ENCODE data around the gene TBC1D22B. TPM values are rescaled to one million over a fixed set of nuclear protein-coding genes. Genes with fewer than 3 reads are reported as not detected.

TBC1D22B gene
- total RNA-seq, 1 experiment from 2014 or later = 9.1 TPM

- BruUV-seq (replicated peaks) = no TSS peak
- no peaks in the 10 kb centered on the region for H3F3A ChIP-seq (ENCODE audit: low read length, unreplicated experiment)
- no peaks in the 10 kb centered on the region for H3K36me3 ChIP-seq (ENCODE audit: low read depth, low read length)
- peak overlapping the region; percentile 98 for H3K4me3 ChIP-seq (ENCODE audit: low read length)
- H3K9ac ChIP-seq (ENCODE audit: low read length) = peak overlapping the region; percentile 95; the same call in 1 of the 2 replicates
- H3K79me2 ChIP-seq (ENCODE audit: low read length) = peaks cover 44% of the 10 kb centered on the region
- H3K27me3 ChIP-seq (ENCODE audit: low read length) = no peaks in the 10 kb centered on the region
- ATAC-seq (peak; percentile 2; the same call in 1 of the 2 replicates), DNase-seq (no peak)
- peak overlapping the region; percentile 100 for H3K4me2 ChIP-seq (ENCODE audit: low read length)
- intact Hi-C loops (cut with micrococcal nuclease) = no loop called here
- H3K9me3 ChIP-seq (ENCODE audit: low read length) = no peaks in the 10 kb centered on the region
- no peaks in the 10 kb centered on the region for H4K20me1 ChIP-seq (ENCODE audit: low read length)
- H2AFZ ChIP-seq (ENCODE audit: low read length) = peak overlapping the region; percentile 87
- peaks cover 25% of the 10 kb centered on the region for H3K4me1 ChIP-seq (ENCODE audit: insufficient read depth, low read length)
- H3K9me2 ChIP-seq (replicated peaks; ENCODE audit: low read length) = no peaks in the 10 kb centered on the region
- ChIA-PET POLR2A (ENCODE audit: unreplicated experiment) (interaction anchor here (0.5 kb wide), 2 partner anchors 11 to 804 kb away, joined by 3 to 9 read pairs; no protein-coding TSS in a partner anchor), CTCF (no interaction called here)
- no peak overlapping the region for H3K27ac ChIP-seq (ENCODE audit: low read length)
- no peak for TF ChIP-seq EZH2 (IDR thresholded peaks at IDR 0.05; ENCODE audit: low read length, unreplicated experiment)
- TF ChIP-seq EZH2phosphoT487 (IDR thresholded peaks at IDR 0.05; ENCODE audit: borderline replicate concordance, low read length) = no peak
- no peak for TF ChIP-seq CTCF (conservative IDR thresholded peaks at IDR 0.05; ENCODE audit: low read depth, low read length)
These were observed 295 bp upstream of the TBC1D22B start for GRCh38 chr6:37257320-37257633.

- H3K36me3 ChIP-seq (ENCODE audit: low read depth, low read length) = no peaks in the 10 kb centered on the region
- peaks cover 25% of the 10 kb centered on the region for H3K4me1 ChIP-seq (ENCODE audit: insufficient read depth, low read length)
- POLR2A ChIA-PET (ENCODE audit: unreplicated experiment) = no interaction called here
- peak overlapping the region; percentile 95 for H3K9ac ChIP-seq (ENCODE audit: low read length)
- H3K27ac ChIP-seq (ENCODE audit: low read length) = 0 out of 2 replicates have a peak overlapping the region, but pooled peaks have one; percentile 4
- H3K9me3 ChIP-seq (ENCODE audit: low read length) = no peaks in the 10 kb centered on the region
- no peaks in the 10 kb centered on the region for H3K27me3 ChIP-seq (ENCODE audit: low read length)
- no peaks in the 10 kb centered on the region for H4K20me1 ChIP-seq (ENCODE audit: low read length)
- H3K4me3 ChIP-seq (ENCODE audit: low read length) = peak overlapping the region; percentile 98
- DNase-seq (peak; percentile 5), ATAC-seq (no peak; the same call in 1 of the 2 replicates)
- H2AFZ ChIP-seq (ENCODE audit: low read length) = peak overlapping the region; percentile 97
- H3K79me2 ChIP-seq (ENCODE audit: low read length) = peaks cover 57% of the 10 kb centered on the region
- no peaks in the 10 kb centered on the region for H3K9me2 ChIP-seq (replicated peaks; ENCODE audit: low read length)
- H3F3A ChIP-seq (ENCODE audit: low read length, unreplicated experiment) = no peaks in the 10 kb centered on the region
- TF ChIP-seq CTCF (conservative IDR thresholded peaks at IDR 0.05; ENCODE audit: low read depth, low read length) (no peak), EZH2 (IDR thresholded peaks at IDR 0.05; ENCODE audit: low read length, unreplicated experiment) (no peak), EZH2phosphoT487 (IDR thresholded peaks at IDR 0.05; ENCODE audit: borderline replicate concordance, low read length) (no peak)
- intact Hi-C loops (cut with micrococcal nuclease) = no loop called here
- peak overlapping the region; percentile 100 for H3K4me2 ChIP-seq (ENCODE audit: low read length)
- CTCF ChIA-PET = no interaction called here
- BruUV-seq (replicated peaks) = TSS peak; percentile 51
These were observed 983 bp downstream of the TBC1D22B start for GRCh38 chr6:37258405-37259105.

- intact Hi-C loops (cut with micrococcal nuclease) = no loop called here
- ATAC-seq (no peak), DNase-seq (no peak)
- ChIA-PET POLR2A (ENCODE audit: unreplicated experiment) (no interaction called here), CTCF (no interaction called here)
- Histone ChIP-seq H3K79me2 (ENCODE audit: low read length) (peaks cover 63% of the 10 kb centered on the region), H3K27ac (ENCODE audit: low read length) (no peak overlapping the region), H3K9ac (ENCODE audit: low read length) (peak overlapping the region; percentile 95; the same call in 1 of the 2 replicates), H4K20me1 (ENCODE audit: low read length) (no peaks in the 10 kb centered on the region), H3K36me3 (ENCODE audit: low read depth, low read length) (no peaks in the 10 kb centered on the region), H3K9me3 (ENCODE audit: low read length) (no peaks in the 10 kb centered on the region), H3K4me2 (ENCODE audit: low read length) (peak overlapping the region; percentile 100), H3K9me2 (replicated peaks; ENCODE audit: low read length) (no peaks in the 10 kb centered on the region), H3K4me3 (ENCODE audit: low read length) (peak overlapping the region; percentile 98), H3F3A (ENCODE audit: low read length, unreplicated experiment) (no peaks in the 10 kb centered on the region), H2AFZ (ENCODE audit: low read length) (no peak overlapping the region), H3K4me1 (ENCODE audit: insufficient read depth, low read length) (peaks cover 25% of the 10 kb centered on the region), H3K27me3 (ENCODE audit: low read length) (no peaks in the 10 kb centered on the region)
- TF ChIP-seq CTCF (conservative IDR thresholded peaks at IDR 0.05; ENCODE audit: low read depth, low read length) (no peak), EZH2phosphoT487 (IDR thresholded peaks at IDR 0.05; ENCODE audit: borderline replicate concordance, low read length) (no peak), EZH2 (IDR thresholded peaks at IDR 0.05; ENCODE audit: low read length, unreplicated experiment) (no peak)
- BruUV-seq (replicated peaks) = no TSS peak
These were observed 1.6 kb downstream of the TBC1D22B start for GRCh38 chr6:37259191-37259590.

Measured in PC-3 (cell line).